Uterus (tissue), 2 donors: ENCODE results near the gene UBE2N.

Experiments used
- CTCF ChIP-seq, 4 experiments: fragments of 200-600 bp in 2 of 4; fragments of 450-650 bp in 2 of 4; sonication (generic) in 2 of 4; IDR thresholded peaks; one replicate each; pipeline ENCODE4 v1.5.1; 2016 to 2019; ENCODE audit warnings: antibody characterized with exemption in 4 of 4, mild to moderate bottlenecking in 2 of 4, moderate library complexity in 1 of 4
- POLR2A ChIP-seq, 2 donors: fragments of 450-650 bp; IDR thresholded peaks; one replicate each; pipeline ENCODE4 v1.6.1; 2016; ENCODE audit warnings: antibody characterized with exemption in 2 of 2, mild to moderate bottlenecking in 1 of 2, moderate library complexity in 1 of 2

DNA sequence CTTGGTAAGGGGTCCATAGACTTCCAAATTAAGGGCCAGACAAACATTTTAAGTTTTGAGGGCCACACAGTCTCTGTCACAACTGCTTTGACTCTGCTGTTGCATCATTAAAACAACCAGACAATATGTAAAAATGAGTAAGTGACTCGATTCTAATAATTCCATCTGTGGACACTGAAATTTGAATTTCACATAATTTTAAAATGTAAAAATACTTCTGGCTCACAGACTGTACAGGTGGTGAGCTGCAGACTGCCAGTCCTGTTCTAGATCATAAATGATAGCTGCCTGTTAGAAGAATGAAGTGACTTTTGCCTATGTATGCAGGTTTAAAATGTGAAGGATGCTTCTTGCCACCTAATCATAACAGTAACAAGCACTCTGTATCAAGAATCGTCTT, 48.3 kb downstream of the UBE2N start:
- TF ChIP-seq POLR2A (IDR thresholded peaks at IDR 0.05) (no peak), CTCF (IDR thresholded peaks at IDR 0.05) (no peak)
